Measurements from ENCODE around the gene CYP19A1.

CYP19A1 gene

GRCh38 chr15:51180011-51180410, 158.4 kb downstream of the CYP19A1 start:
- Histone ChIP-seq H3K4me3 (replicated peaks; ENCODE audit: insufficient read depth, low read length) (no peak overlapping the region), H3K27ac (replicated peaks) (no peak overlapping the region), H3K27me3 (ENCODE audit: insufficient read depth, poor library complexity, severe bottlenecking) (no peaks in the 10 kb centered on the region)
- TF ChIP-seq SPI1 (IDR thresholded peaks at IDR 0.05; ENCODE audit: borderline replicate concordance, low read depth): no peak
- TF ChIP-seq POLR2AphosphoS5 (IDR thresholded peaks at IDR 0.05; ENCODE audit: low read depth): no peak
- no peak for DNase-seq (ENCODE audit: low read depth in 1 of 2, low spot score in 1 of 2)

DNA sequence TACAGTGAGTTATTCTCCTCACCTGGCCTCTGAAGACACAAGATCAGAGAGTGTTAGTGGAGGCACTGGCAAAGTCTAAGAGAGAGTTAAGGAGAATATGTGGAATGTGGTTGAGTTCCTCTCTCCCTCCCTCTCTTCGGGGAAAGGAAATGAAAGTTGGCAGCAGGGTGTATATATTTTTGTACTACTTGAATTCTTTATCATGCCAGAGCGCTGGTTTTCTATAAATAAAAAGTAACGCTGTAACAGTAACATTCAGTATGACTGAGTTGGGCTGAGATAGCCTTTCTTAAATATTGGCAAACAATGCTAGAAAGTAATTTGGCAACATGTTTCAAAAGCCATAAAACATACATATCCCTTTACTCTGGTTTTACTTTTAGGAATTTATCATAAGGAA, 166.2 kb downstream of the CYP19A1 start:
- Histone ChIP-seq H3K4me3 (replicated peaks; ENCODE audit: insufficient read depth, low read length) (no peak overlapping the region), H3K27ac (replicated peaks) (no peak overlapping the region), H3K27me3 (ENCODE audit: insufficient read depth, poor library complexity, severe bottlenecking) (no peaks in the 10 kb centered on the region)
- TF ChIP-seq SPI1 (IDR thresholded peaks at IDR 0.05; ENCODE audit: borderline replicate concordance, low read depth) (no peak), POLR2AphosphoS5 (IDR thresholded peaks at IDR 0.05; ENCODE audit: low read depth) (no peak), CTCF (IDR thresholded peaks at IDR 0.05; ENCODE audit: insufficient read depth, low read length) (no peak), GABPA (IDR thresholded peaks at IDR 0.05; ENCODE audit: low read depth) (no peak), REST (IDR thresholded peaks at IDR 0.05; ENCODE audit: insufficient replicate concordance, low read depth) (no peak)
- DNase-seq (ENCODE audit: low read depth in 1 of 2, low spot score in 1 of 2): no peak

- H3K27me3 ChIP-seq (ENCODE audit: insufficient read depth, poor library complexity, severe bottlenecking): no peaks in the 10 kb centered on the region
- TF ChIP-seq SPI1 (IDR thresholded peaks at IDR 0.05; ENCODE audit: borderline replicate concordance, low read depth) (no peak), CTCF (IDR thresholded peaks at IDR 0.05; ENCODE audit: insufficient read depth, low read length) (no peak), REST (IDR thresholded peaks at IDR 0.05; ENCODE audit: insufficient replicate concordance, low read depth) (no peak), GABPA (IDR thresholded peaks at IDR 0.05; ENCODE audit: low read depth) (no peak), POLR2AphosphoS5 (IDR thresholded peaks at IDR 0.05; ENCODE audit: low read depth) (no peak)
- no peak overlapping the region for H3K27ac ChIP-seq (replicated peaks)
- no peak for DNase-seq (ENCODE audit: low read depth in 1 of 2, low spot score in 1 of 2)
- no peak overlapping the region for H3K4me3 ChIP-seq (replicated peaks; ENCODE audit: insufficient read depth, low read length)
Measured at GRCh38 chr15:51171634-51171932, 166.8 kb downstream of the CYP19A1 start.

GRCh38 chr15:51170882-51171633, 167.3 kb downstream of the CYP19A1 start:
- no peak overlapping the region for H3K4me3 ChIP-seq (replicated peaks; ENCODE audit: insufficient read depth, low read length)
- TF ChIP-seq SPI1 (IDR thresholded peaks at IDR 0.05; ENCODE audit: borderline replicate concordance, low read depth): no peak
- no peak for TF ChIP-seq CTCF (IDR thresholded peaks at IDR 0.05; ENCODE audit: insufficient read depth, low read length)
- no peak for TF ChIP-seq GABPA (IDR thresholded peaks at IDR 0.05; ENCODE audit: low read depth)
- no peak for TF ChIP-seq REST (IDR thresholded peaks at IDR 0.05; ENCODE audit: insufficient replicate concordance, low read depth)
- TF ChIP-seq POLR2AphosphoS5 (IDR thresholded peaks at IDR 0.05; ENCODE audit: low read depth): no peak
- no peak for DNase-seq (ENCODE audit: low read depth in 1 of 2, low spot score in 1 of 2)
- no peak overlapping the region for H3K27ac ChIP-seq (replicated peaks)
- no peaks in the 10 kb centered on the region for H3K27me3 ChIP-seq (ENCODE audit: insufficient read depth, poor library complexity, severe bottlenecking)

Measured in HL-60 (cell line).